Sigmoid colon (tissue), 4 donors: ENCODE data around the gene B4GALNT3.

Experiments used
- POLR2A ChIP-seq, 2 donors: fragments of 450-650 bp; IDR thresholded peaks; one replicate each; pipeline ENCODE4 v1.6.1; 2016; ENCODE audit warnings: antibody characterized with exemption in 2 of 2, mild to moderate bottlenecking in 2 of 2, moderate library complexity in 2 of 2
- POLR2AphosphoS5 ChIP-seq, 4 donors: sonication (generic); formaldehyde crosslinking; IDR thresholded peaks; one replicate each; pipeline ENCODE4 v1.6.1; 2017; ENCODE audit warnings: antibody characterized with exemption in 4 of 4

DNA sequence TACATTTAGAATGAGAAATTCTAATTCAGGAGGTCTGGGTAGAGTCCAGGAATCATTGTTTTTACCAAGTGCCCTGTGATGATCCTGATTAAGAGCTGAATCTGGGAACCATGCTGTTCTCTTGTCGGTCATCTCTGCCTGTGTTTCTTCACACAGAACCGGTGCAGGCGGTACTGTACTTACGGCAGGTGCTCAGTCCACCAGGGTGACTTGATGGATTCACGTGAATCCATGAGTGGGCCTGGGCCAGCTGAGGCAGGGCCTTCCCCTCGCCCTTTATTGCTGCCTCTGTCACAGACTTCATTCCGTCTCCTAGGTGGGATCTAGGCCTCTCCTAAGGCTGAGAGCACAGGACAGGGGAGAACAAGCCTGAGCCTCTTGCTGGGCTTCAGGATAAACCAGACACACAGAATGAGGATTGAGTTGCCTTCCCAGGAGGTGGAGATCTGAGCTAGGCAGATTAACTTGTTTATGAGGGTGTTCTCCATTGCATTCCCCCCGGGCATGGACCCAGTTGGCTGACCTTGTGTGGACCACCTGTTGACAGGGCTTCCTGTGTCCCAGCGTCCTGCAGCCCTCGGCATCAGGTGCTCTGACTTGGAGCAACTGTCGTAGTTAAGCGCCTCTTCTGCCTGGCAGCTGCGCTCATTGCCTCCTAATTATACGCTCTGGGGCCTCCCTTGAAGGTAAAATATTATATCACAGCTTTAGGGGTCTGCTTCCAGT, 42.1 kb downstream of the B4GALNT3 start:
- no peak for TF ChIP-seq POLR2A (IDR thresholded peaks at IDR 0.05)
- no peak for TF ChIP-seq POLR2AphosphoS5 (IDR thresholded peaks at IDR 0.05)
